ENCODE results near the gene SOAT2.

Gene SOAT2

DNA sequence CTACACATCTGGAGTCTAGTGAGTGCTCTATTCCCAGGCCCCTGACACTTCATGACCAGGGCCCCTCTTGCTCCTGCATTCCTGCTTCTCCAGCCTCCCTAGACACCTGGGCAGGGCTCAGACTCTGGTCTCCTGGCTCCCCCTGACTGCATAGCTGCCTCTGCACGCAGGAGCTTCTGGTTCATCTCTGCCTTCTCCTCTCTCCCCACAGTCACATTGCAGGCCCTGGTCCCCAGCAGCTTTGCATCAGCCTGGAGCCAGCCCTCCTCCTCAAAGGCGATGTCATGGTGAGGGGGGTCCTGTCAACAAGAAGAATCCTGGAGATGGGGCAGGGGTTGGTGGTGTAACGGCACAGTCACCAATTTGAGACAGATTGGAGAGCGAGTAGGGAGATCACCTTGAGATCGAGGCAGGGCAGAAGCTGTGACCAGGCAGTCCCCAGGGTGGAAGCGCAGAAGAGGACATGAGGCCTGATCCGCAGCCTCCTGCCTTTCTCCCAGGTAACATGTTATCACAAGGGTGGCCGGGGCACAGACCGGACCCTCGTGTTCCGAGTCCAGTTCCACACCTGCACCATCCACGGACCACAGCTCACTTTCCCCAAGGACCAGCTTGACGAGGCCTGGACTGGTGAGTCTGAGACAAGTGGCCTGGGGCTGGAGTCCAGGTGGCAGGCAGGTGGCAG, 45.3 kb upstream of the SOAT2 start:
- DNase-seq (ENCODE audit: low read depth in 2 of 2), result no peak
- TF ChIP-seq, protein P1, sequence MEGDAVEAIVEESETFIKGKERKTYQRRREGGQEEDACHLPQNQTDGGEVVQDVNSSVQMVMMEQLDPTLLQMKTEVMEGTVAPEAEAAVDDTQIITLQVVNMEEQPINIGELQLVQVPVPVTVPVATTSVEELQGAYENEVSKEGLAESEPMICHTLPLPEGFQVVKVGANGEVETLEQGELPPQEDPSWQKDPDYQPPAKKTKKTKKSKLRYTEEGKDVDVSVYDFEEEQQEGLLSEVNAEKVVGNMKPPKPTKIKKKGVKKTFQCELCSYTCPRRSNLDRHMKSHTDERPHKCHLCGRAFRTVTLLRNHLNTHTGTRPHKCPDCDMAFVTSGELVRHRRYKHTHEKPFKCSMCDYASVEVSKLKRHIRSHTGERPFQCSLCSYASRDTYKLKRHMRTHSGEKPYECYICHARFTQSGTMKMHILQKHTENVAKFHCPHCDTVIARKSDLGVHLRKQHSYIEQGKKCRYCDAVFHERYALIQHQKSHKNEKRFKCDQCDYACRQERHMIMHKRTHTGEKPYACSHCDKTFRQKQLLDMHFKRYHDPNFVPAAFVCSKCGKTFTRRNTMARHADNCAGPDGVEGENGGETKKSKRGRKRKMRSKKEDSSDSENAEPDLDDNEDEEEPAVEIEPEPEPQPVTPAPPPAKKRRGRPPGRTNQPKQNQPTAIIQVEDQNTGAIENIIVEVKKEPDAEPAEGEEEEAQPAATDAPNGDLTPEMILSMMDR (IDR thresholded peaks at IDR 0.05; ENCODE audit: low read depth, low read length), result no peak
- H3K4me3 ChIP-seq (replicated peaks in 1 of 2; ENCODE audit: low read depth in 2 of 2, low read length in 2 of 2), result no peak overlapping the region

DNA sequence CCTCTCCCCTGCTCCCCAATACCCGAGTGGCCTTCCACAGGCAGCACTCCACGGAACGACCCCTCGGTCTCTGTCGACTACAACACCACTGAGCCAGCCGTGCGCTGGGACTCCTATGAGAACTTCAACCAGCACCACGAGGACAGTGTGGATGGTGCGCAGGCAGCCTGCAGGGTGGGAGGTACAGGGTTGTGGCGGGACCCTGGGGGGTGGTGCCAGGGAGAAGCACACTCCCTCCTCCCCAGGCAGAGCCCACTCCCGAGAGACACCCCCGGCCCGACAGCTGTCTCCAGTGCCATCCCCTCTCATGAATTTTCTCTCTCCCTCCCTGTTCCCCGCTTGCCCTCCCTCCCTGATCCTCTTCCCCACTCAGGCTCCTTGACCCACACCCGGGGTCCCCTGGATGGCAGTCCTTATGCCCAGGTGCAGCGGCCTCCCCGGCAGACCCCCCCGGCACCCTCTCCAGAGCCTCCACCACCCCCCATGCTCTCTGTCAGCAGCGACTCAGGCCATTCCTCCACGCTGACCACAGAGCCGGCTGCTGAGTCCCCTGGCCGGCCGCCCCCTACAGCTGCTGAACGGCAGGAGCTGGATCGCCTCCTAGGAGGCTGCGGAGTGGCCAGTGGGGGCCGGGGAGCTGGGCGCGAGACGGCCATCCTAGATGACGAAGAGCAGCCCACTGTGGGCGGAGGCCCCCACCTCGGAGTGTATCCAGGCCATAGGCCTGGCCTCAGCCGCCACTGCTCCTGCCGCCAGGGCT, 44.4 kb upstream of the SOAT2 start:
- no peak for DNase-seq (ENCODE audit: low read depth in 2 of 2)
- no peak overlapping the region for H3K4me3 ChIP-seq (replicated peaks in 1 of 2; ENCODE audit: low read depth in 2 of 2, low read length in 2 of 2)
- TF ChIP-seq, protein P1 (IDR thresholded peaks at IDR 0.05; ENCODE audit: low read depth, low read length), result no peak

DNA sequence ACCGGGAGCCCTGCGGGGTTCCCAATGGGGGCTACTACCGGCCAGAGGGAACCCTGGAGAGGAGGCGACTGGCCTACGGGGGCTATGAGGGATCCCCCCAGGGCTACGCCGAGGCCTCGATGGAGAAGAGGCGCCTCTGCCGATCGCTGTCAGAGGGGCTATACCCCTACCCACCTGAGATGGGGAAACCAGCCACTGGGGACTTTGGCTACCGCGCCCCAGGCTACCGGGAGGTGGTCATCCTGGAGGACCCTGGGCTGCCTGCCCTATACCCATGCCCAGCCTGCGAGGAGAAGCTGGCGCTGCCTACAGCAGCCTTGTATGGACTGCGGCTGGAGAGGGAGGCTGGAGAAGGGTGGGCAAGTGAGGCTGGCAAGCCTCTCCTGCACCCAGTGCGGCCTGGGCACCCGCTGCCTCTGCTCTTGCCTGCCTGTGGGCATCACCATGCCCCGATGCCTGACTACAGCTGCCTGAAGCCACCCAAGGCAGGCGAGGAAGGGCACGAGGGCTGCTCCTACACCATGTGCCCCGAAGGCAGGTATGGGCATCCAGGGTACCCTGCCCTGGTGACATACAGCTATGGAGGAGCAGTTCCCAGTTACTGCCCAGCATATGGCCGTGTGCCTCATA, 43.7 kb upstream of the SOAT2 start:
- no peak overlapping the region for H3K4me3 ChIP-seq (replicated peaks in 1 of 2; ENCODE audit: low read depth in 2 of 2, low read length in 2 of 2)
- TF ChIP-seq, protein P1 (IDR thresholded peaks at IDR 0.05; ENCODE audit: low read depth, low read length), result no peak
- DNase-seq (ENCODE audit: low read depth in 2 of 2), result no peak

DNA sequence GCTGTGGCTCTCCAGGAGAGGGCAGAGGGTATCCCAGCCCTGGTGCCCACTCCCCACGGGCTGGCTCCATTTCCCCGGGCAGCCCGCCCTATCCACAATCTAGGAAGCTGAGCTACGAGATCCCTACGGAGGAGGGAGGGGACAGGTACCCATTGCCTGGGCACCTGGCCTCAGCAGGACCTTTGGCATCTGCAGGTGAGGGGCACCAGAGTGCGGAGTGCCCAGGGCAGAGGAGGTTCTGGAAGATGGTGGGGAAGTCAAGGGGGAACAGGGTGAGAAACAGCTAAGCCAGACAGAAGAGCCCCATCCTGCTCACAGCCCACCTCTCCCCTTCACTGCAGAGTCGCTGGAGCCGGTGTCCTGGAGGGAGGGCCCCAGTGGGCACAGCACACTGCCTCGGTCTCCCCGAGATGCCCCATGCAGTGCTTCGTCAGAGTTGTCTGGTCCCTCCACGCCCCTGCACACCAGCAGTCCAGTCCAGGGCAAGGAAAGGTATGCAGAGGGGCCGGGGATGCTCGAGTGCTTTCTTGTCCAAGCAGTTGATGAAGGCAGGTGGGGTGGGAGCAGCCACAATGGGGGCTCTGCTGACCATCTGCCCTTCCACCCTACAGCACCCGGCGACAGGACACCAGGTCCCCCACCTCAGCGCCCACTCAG, 43.1 kb upstream of the SOAT2 start:
- H3K4me3 ChIP-seq (replicated peaks in 1 of 2; ENCODE audit: low read depth in 2 of 2, low read length in 2 of 2), result no peak overlapping the region
- TF ChIP-seq, protein P1 (IDR thresholded peaks at IDR 0.05; ENCODE audit: low read depth, low read length), result no peak
- no peak for DNase-seq (ENCODE audit: low read depth in 2 of 2)

DNA sequence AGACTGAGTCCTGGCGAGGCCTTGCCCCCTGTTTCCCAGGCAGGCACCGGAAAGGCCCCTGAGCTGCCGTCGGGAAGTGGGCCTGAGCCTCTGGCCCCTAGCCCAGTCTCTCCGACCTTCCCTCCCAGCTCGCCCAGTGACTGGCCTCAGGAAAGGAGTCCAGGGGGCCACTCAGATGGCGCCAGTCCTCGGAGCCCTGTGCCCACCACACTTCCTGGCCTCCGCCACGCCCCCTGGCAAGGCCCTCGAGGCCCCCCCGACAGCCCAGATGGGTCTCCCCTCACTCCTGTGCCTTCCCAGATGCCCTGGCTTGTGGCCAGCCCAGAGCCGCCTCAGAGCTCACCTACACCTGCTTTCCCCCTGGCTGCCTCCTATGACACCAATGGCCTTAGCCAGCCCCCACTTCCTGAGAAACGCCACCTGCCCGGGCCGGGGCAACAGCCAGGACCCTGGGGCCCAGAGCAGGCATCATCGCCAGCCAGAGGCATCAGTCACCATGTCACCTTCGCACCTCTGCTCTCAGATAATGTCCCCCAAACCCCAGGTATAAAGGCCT, 42.5 kb upstream of the SOAT2 start:
- TF ChIP-seq, protein P1 (IDR thresholded peaks at IDR 0.05; ENCODE audit: low read depth, low read length), result no peak
- H3K4me3 ChIP-seq (replicated peaks in 1 of 2; ENCODE audit: low read depth in 2 of 2, low read length in 2 of 2), result no peak overlapping the region
- DNase-seq (ENCODE audit: low read depth in 2 of 2), result no peak

DNA sequence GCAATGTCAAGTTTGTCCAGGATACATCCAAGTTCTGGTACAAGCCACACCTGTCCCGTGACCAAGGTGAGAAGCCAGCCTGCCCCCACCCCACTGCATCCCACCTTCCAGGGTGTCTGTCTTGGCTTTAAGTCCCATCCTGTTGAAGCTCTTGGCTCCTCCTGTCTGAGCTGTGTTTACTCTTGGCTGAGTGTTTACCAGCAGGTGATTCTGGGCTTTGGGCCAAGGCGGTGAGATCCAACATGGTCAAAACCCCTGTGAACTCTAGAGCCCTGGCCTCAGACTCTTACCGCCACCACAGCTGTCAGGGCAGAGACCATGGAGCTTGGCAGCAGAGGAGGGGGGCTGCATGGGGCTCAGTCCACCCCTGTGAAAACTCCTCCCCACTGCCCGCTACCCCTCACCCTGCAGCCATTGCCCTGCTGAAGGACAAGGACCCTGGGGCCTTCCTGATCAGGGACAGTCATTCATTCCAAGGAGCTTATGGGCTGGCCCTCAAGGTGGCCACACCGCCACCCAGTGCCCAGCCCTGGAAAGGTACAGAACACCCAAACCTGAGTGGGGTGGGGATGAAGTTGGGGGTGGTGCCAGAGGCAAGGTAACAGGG, 41.8 kb upstream of the SOAT2 start:
- no peak overlapping the region for H3K4me3 ChIP-seq (replicated peaks in 1 of 2; ENCODE audit: low read depth in 2 of 2, low read length in 2 of 2)
- DNase-seq (ENCODE audit: low read depth in 2 of 2), result no peak
- TF ChIP-seq, protein P1 (IDR thresholded peaks at IDR 0.05; ENCODE audit: low read depth, low read length), result peak; percentile 15

All from cardiac fibroblast (primary cell).